ENCODE data around the gene SLC25A22.

Gene SLC25A22

GRCh38 chr11:766106-766935 lies 31.8 kb downstream of the SLC25A22 start:
- no peaks in the 10 kb centered on the region for H3K9me2 ChIP-seq (ENCODE audit: low read depth, low read length)
- no peaks in the 10 kb centered on the region for H3K27me3 ChIP-seq (ENCODE audit: insufficient read depth, low read length)
- no peak overlapping the region for H2AFZ ChIP-seq (ENCODE audit: low read length)
- no peak overlapping the region for H3K4me2 ChIP-seq (ENCODE audit: low read length)
- no peaks in the 10 kb centered on the region for H3K9me3 ChIP-seq (ENCODE audit: low read length)
- H3K27ac ChIP-seq (ENCODE audit: low read depth, low read length, poor library complexity, severe bottlenecking), result no peak overlapping the region
- no peaks in the 10 kb centered on the region for H3K79me2 ChIP-seq (ENCODE audit: insufficient read depth, low read length)
- TF ChIP-seq EZH2 (IDR thresholded peaks at IDR 0.05; ENCODE audit: borderline replicate concordance, low read length) (no peak), CTCF (IDR thresholded peaks at IDR 0.05; ENCODE audit: low read length) (no peak)
- no peaks in the 10 kb centered on the region for H3F3A ChIP-seq (ENCODE audit: insufficient read depth, low read length)
- peaks cover 75% of the 10 kb centered on the region for H3K36me3 ChIP-seq (ENCODE audit: insufficient read depth, low read length)
- peaks cover 5% of the 10 kb centered on the region for H3K4me1 ChIP-seq (ENCODE audit: insufficient read depth, low read length, severe bottlenecking)
- H3K4me3 ChIP-seq (ENCODE audit: low read depth, low read length, poor library complexity, severe bottlenecking), result no peak overlapping the region
- no peak overlapping the region for H3K9ac ChIP-seq (ENCODE audit: low read length)
- no peaks in the 10 kb centered on the region for H4K20me1 ChIP-seq (ENCODE audit: insufficient read depth, low read length)

GRCh38 chr11:765802-766091 lies 32.3 kb downstream of the SLC25A22 start:
- Histone ChIP-seq H3K4me2 (ENCODE audit: low read length) (no peak overlapping the region), H3K36me3 (ENCODE audit: insufficient read depth, low read length) (peaks cover 75% of the 10 kb centered on the region), H3K4me3 (ENCODE audit: low read depth, low read length, poor library complexity, severe bottlenecking) (no peak overlapping the region), H3K9ac (ENCODE audit: low read length) (no peak overlapping the region), H2AFZ (ENCODE audit: low read length) (no peak overlapping the region), H3K9me2 (ENCODE audit: low read depth, low read length) (no peaks in the 10 kb centered on the region), H3K4me1 (ENCODE audit: insufficient read depth, low read length, severe bottlenecking) (peaks cover 5% of the 10 kb centered on the region), H3F3A (ENCODE audit: insufficient read depth, low read length) (no peaks in the 10 kb centered on the region), H3K9me3 (ENCODE audit: low read length) (no peaks in the 10 kb centered on the region), H4K20me1 (ENCODE audit: insufficient read depth, low read length) (no peaks in the 10 kb centered on the region), H3K79me2 (ENCODE audit: insufficient read depth, low read length) (no peaks in the 10 kb centered on the region), H3K27ac (ENCODE audit: low read depth, low read length, poor library complexity, severe bottlenecking) (no peak overlapping the region), H3K27me3 (ENCODE audit: insufficient read depth, low read length) (no peaks in the 10 kb centered on the region)
- TF ChIP-seq EZH2 (IDR thresholded peaks at IDR 0.05; ENCODE audit: borderline replicate concordance, low read length), result no peak
- no peak for TF ChIP-seq CTCF (IDR thresholded peaks at IDR 0.05; ENCODE audit: low read length)

GRCh38 chr11:765025-765801 lies 32.9 kb downstream of the SLC25A22 start:
- H3K9ac ChIP-seq (ENCODE audit: low read length), result no peak overlapping the region
- no peak overlapping the region for H3K4me3 ChIP-seq (ENCODE audit: low read depth, low read length, poor library complexity, severe bottlenecking)
- peaks cover 74% of the 10 kb centered on the region for H3K36me3 ChIP-seq (ENCODE audit: insufficient read depth, low read length)
- no peak overlapping the region for H3K4me2 ChIP-seq (ENCODE audit: low read length)
- H3K27me3 ChIP-seq (ENCODE audit: insufficient read depth, low read length), result no peaks in the 10 kb centered on the region
- H3K4me1 ChIP-seq (ENCODE audit: insufficient read depth, low read length, severe bottlenecking), result peaks cover 5% of the 10 kb centered on the region
- no peaks in the 10 kb centered on the region for H3K9me2 ChIP-seq (ENCODE audit: low read depth, low read length)
- no peak overlapping the region for H2AFZ ChIP-seq (ENCODE audit: low read length)
- no peaks in the 10 kb centered on the region for H3K79me2 ChIP-seq (ENCODE audit: insufficient read depth, low read length)
- no peak overlapping the region for H3K27ac ChIP-seq (ENCODE audit: low read depth, low read length, poor library complexity, severe bottlenecking)
- H3K9me3 ChIP-seq (ENCODE audit: low read length), result no peaks in the 10 kb centered on the region
- TF ChIP-seq EZH2 (IDR thresholded peaks at IDR 0.05; ENCODE audit: borderline replicate concordance, low read length) (no peak), CTCF (IDR thresholded peaks at IDR 0.05; ENCODE audit: low read length) (peak; percentile 72)
- no peaks in the 10 kb centered on the region for H3F3A ChIP-seq (ENCODE audit: insufficient read depth, low read length)
- H4K20me1 ChIP-seq (ENCODE audit: insufficient read depth, low read length), result no peaks in the 10 kb centered on the region
